Upper lobe of right lung (tissue), 1 donor: Measurements from ENCODE around the gene GNAQ. TPM values are rescaled to one million over a fixed set of nuclear protein-coding genes. Genes with fewer than 3 reads are reported as not detected.

Experiments
- ATAC-seq: fragments of 200-7000 bp; cut with Tn5 transposase; one replicate; pipeline ENCODE4 v1.9.1; 2020; ENCODE audit warnings: mild to moderate bottlenecking, moderate library complexity
- DNase-seq: peaks from one replicate; pipeline ENCODE4 v3.0.0-alpha.2; 2020
- H3K27ac ChIP-seq: fragments of 200-600 bp; one replicate; pipeline ENCODE4 v1.8.0; 2022
- H3K27me3 ChIP-seq: fragments of 200-600 bp; one replicate; pipeline ENCODE4 v1.8.0; 2022; ENCODE audit warnings: mild to moderate bottlenecking
- H3K36me3 ChIP-seq: fragments of 200-600 bp; one replicate; pipeline ENCODE4 v1.8.0; 2022
- H3K4me1 ChIP-seq: fragments of 200-600 bp; one replicate; pipeline ENCODE4 v1.8.0; 2022
- H3K4me3 ChIP-seq: fragments of 200-600 bp; one replicate; pipeline ENCODE4 v1.8.0; 2022; ENCODE audit warnings: mild to moderate bottlenecking
- H3K9me3 ChIP-seq: fragments of 200-600 bp; one replicate; pipeline ENCODE4 v1.8.0; 2022
- CTCF ChIP-seq: fragments of 200-600 bp; IDR thresholded peaks from one replicate; pipeline ENCODE4 v1.8.0; 2022; ENCODE audit warnings: antibody characterized with exemption
- intact Hi-C: fragments of 100-400 bp; cut with DNase I; formaldehyde crosslinking; loops from one replicate; pipeline ENCODE4 v1.11.0; 2022
- total RNA-seq: library from RNA; stranded (reverse); fragmentation: NEBNext Ultra II Directional; extraction: Animal tissue kit (Norgen Biotek cat#: 25700); gene quantifications from one replicate; pipeline ENCODE4 v1.2.1, GENCODE V29; 2021
- donor health status: DM: no; HTN: yes; CAD: no; lungs with severe emphysema.

Gene GNAQ
- total RNA-seq, 1 donor from 2014 or later, result 132 TPM

GRCh38 chr9:77896269-77896937 lies 135.2 kb downstream of the GNAQ start:
- DNase-seq (no peak), ATAC-seq (no peak)
- no peak for TF ChIP-seq CTCF
- no peak overlapping the region for H3K27ac ChIP-seq
- no peaks in the 10 kb centered on the region for H3K27me3 ChIP-seq
- H3K36me3 ChIP-seq, result no peaks in the 10 kb centered on the region
- no peaks in the 10 kb centered on the region for H3K9me3 ChIP-seq
- intact Hi-C loops, result no loop called here
- no peak overlapping the region for H3K4me3 ChIP-seq
- peaks cover 15% of the 10 kb centered on the region for H3K4me1 ChIP-seq

- no peaks in the 10 kb centered on the region for H3K27me3 ChIP-seq
- DNase-seq, result no peak
- ATAC-seq, result no peak
- H3K4me3 ChIP-seq, result no peak overlapping the region
- H3K27ac ChIP-seq, result no peak overlapping the region
- TF ChIP-seq CTCF, result no peak
- intact Hi-C loops, result no loop called here
- no peaks in the 10 kb centered on the region for H3K36me3 ChIP-seq
- no peaks in the 10 kb centered on the region for H3K9me3 ChIP-seq
- H3K4me1 ChIP-seq, result peaks cover 15% of the 10 kb centered on the region
Measured at GRCh38 chr9:77893706-77894105, 137.9 kb downstream of the GNAQ start.

- DNase-seq (no peak), ATAC-seq (no peak)
- Histone ChIP-seq H3K36me3 (no peaks in the 10 kb centered on the region), H3K4me3 (no peak overlapping the region), H3K27me3 (no peaks in the 10 kb centered on the region), H3K9me3 (no peaks in the 10 kb centered on the region), H3K27ac (no peak overlapping the region), H3K4me1 (peaks cover 15% of the 10 kb centered on the region)
- TF ChIP-seq CTCF, result no peak
- intact Hi-C loops, result no loop called here
Measured at GRCh38 chr9:77892955-77893514, 138.6 kb downstream of the GNAQ start.

- Histone ChIP-seq H3K4me1 (peaks cover 9% of the 10 kb centered on the region), H3K9me3 (no peaks in the 10 kb centered on the region), H3K4me3 (no peak overlapping the region), H3K27ac (no peak overlapping the region), H3K27me3 (no peaks in the 10 kb centered on the region), H3K36me3 (no peaks in the 10 kb centered on the region)
- DNase-seq (no peak), ATAC-seq (peak; percentile 30)
- TF ChIP-seq CTCF, result no peak
- intact Hi-C loops, result no loop called here
Measured at GRCh38 chr9:77892171-77892570, 139.4 kb downstream of the GNAQ start.

- intact Hi-C loops, result no loop called here
- Histone ChIP-seq H3K27ac (no peak overlapping the region), H3K36me3 (no peaks in the 10 kb centered on the region), H3K27me3 (no peaks in the 10 kb centered on the region), H3K4me1 (peaks cover under 1% of the 10 kb centered on the region), H3K4me3 (no peak overlapping the region), H3K9me3 (no peaks in the 10 kb centered on the region)
- no peak for ATAC-seq
- DNase-seq, result no peak
- no peak for TF ChIP-seq CTCF
Measured at GRCh38 chr9:77891128-77891800, 140.3 kb downstream of the GNAQ start.
